Measurements from ENCODE around the gene LIPC. TPM values are rescaled to one million over a fixed set of nuclear protein-coding genes. Genes with fewer than 3 reads are reported as not detected.

LIPC gene
- total and polyA plus RNA-seq, 9 of the 15 experiments (the other 6 are each of a cell fraction or from before 2014, with no cell fraction given): 0.07 to 0.41 (median 0.11) TPM; not detected in 2

GRCh38 chr15:58492661-58493397 is 61.0 kb downstream of the LIPC start (continued):
- TF ChIP-seq HMGXB4 (CRISPR knock-in tag; IDR thresholded peaks at IDR 0.05): no peak
- no peak for TF ChIP-seq ARID4B (CRISPR knock-in tag; IDR thresholded peaks at IDR 0.05)
- TF ChIP-seq FOXP4 (CRISPR knock-in tag; IDR thresholded peaks at IDR 0.05; ENCODE audit: borderline replicate concordance): no peak
- TF ChIP-seq ZBTB33 (CRISPR knock-in tag; IDR thresholded peaks at IDR 0.05): 0 out of 2 replicates have a peak, but pooled peaks have one; percentile 19
- no peak for TF ChIP-seq ZNF165 (CRISPR knock-in tag; IDR thresholded peaks at IDR 0.05; ENCODE audit: borderline replicate concordance)
- no peak for TF ChIP-seq PTBP1 (IDR thresholded peaks at IDR 0.05; ENCODE audit: low read depth, low read length)
- TF ChIP-seq GTF2B (IDR thresholded peaks at IDR 0.05; ENCODE audit: extremely low read depth, insufficient read length): no peak
- no peak for TF ChIP-seq RFX1 (IDR thresholded peaks at IDR 0.05)
- 0 out of 2 replicates have a peak, but pooled peaks have one; percentile 49 for TF ChIP-seq GATAD2A (IDR thresholded peaks at IDR 0.05)
- TF ChIP-seq ZNF696 (CRISPR knock-in tag; conservative IDR thresholded peaks at IDR 0.05): no peak
- no peak for TF ChIP-seq CBFB (CRISPR knock-in tag; IDR thresholded peaks at IDR 0.05)
- TF ChIP-seq SMARCC2 (IDR thresholded peaks at IDR 0.05; ENCODE audit: low read depth): no peak
- peak in 1 of 2 experiments; percentile 27; a peak in 2 of 4 replicates for TF ChIP-seq RAD21 (CRISPR knock-in tag; conservative IDR thresholded peaks at IDR 0.05 in 1 of 2, IDR thresholded peaks at IDR 0.05 in 1 of 2)
- no peak for TF ChIP-seq THRAP3 (IDR thresholded peaks at IDR 0.05; ENCODE audit: borderline replicate concordance)
- no peak for TF ChIP-seq PHF8 (IDR thresholded peaks at IDR 0.05; ENCODE audit: borderline replicate concordance, low read length)
- TF ChIP-seq CTBP1 (IDR thresholded peaks at IDR 0.05; ENCODE audit: borderline replicate concordance): peak; percentile 55; the same call in 1 of the 2 replicates
